Glomerular visceral epithelial cell (primary cell): Measurements from ENCODE around the gene POLR2A.

ENCODE experiments used
- DNase-seq: peaks from one replicate; pipeline ENCODE4 v3.0.0-alpha.2; 2016; ENCODE audit errors: extremely low spot score

POLR2A gene

GRCh38 chr17:7484067-7484918 lies at the start of gene POLR2A:
POLR2A (plus strand) TSS chr17:7484366.
- peak; percentile 99 for DNase-seq

GRCh38 chr17:7435676-7436555 lies 48.2 kb upstream of the POLR2A start:
- DNase-seq = peak; percentile 60

- peak; percentile 86 for DNase-seq
These were observed 47.4 kb upstream of the POLR2A start for GRCh38 chr17:7436556-7437368.

GRCh38 chr17:7437369-7437863 lies 46.8 kb upstream of the POLR2A start:
- no peak for DNase-seq

DNA sequence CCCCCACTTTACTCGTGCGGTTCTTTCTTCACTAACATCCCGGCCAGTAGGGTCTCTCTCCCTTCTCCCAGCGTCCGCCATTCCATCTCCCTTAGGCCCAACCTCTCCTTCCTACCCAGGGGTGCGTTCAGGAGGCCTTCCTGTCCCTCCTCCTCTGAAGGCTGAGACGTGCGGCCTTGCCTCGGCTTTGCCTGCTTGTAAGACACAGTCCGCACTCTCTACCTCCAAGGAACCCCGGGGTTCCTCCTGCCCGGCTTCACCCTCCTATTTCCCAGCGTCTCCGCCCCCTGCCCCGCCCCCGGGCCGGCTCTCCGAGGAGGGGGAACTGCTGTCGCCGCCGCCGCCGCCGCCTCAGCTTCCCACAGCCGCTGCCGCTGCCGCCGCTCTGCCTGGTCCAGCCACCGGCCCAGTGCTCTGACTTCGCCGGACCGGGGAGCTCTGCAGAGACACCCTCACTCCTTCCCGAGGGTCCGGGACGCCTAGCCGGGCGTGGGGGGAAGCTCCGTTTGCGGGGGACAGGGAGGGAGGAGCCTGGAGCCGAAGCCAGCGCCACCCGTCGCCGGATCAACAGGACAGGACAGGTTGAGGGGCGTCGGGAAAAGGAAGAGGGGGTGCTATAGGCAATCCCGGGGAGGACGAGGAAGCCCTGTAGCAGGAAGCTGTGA lies 46.1 kb upstream of the POLR2A start:
- no peak for DNase-seq

- DNase-seq = no peak
These were observed 45.3 kb upstream of the POLR2A start for GRCh38 chr17:7438656-7439460.

DNA sequence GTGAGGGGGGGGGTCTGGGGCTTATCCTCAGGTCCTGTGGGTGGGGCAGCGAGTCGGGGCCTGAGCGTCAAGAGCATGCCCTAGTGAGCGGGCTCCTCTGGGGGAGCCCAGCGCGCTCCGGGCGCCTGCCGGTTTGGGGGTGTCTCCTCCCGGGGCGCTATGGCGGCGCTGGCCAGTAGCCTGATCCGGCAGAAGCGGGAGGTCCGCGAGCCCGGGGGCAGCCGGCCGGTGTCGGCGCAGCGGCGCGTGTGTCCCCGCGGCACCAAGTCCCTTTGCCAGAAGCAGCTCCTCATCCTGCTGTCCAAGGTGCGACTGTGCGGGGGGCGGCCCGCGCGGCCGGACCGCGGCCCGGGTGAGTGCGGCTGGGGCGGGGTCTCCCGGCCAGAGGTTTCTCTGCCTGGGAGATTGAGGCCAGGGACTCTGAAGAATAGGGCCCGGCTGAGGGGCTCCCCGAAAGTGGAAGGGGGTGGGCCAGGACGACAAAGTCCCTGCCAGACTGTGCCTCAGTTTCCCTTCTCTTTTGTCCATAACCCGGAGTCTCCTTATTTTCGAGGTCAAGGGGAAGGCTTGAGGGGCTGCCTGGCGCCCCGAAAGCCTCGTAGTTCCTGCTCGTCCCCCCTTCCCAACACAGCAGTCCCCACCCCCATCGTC lies 44.6 kb upstream of the POLR2A start, which contains the start of gene FGF11:
FGF11 (plus strand) TSS at position 51 of the 651 bp plus-strand sequence; CDS start at position 160, 109 bp downstream.
- no peak for DNase-seq

DNA sequence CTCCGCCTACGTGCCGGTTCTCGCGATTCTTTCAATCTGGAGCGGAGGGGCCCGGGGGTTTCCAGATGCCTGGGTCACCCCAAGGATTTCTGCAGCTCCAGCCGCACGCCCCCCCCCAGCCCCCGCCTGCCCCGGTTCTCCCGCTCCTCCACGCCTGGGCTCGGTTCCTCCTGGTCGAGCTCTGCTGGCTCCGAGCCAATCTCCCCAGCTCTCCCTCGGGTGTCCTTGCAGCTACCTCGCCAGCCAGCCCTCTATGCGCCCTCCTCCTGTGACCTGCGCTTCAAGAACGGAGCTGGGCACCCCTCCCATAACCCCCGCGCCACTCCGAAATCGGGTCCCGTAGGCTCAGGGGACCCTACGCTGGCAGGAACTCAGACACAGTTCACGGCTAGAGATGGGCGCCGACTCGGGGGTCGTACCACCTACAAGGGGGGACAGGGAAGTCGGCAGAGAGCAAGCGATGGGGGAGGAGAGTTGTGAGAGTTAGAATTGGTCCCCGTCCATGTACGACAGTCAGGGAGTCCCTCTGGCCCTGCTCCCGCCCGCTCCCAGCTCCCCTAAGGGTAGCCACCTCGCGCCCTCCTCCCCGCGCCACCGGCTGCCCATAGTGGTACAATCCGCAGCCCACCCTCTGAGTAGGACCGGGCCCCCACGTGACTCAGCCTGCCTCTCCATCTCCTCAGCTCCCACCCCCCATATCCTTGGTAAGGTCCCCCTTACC lies 43.9 kb upstream of the POLR2A start:
- DNase-seq = peak; percentile 71

DNA sequence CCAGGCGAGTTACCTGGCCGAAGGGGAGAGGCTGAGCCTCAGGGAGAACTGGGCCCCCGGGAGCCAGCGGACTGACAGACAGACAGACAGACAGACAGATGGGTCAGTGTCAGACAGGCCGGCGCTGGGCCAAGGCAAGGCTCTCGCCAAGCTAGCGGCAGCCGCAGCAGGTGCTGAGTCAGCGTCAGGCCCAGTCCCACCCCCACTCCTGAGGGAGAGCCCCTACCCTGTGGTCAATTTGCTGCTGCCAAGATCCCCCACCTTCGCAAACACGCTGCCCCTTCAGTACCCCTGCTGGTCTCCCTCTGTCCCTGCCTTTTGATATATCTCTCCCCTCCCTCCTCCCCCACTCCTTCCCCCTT lies 43.4 kb upstream of the POLR2A start:
- peak; percentile 71 for DNase-seq

GRCh38 chr17:7441266-7441665 lies 42.9 kb upstream of the POLR2A start:
- no peak for DNase-seq

- no peak for DNase-seq
These were observed 42.0 kb upstream of the POLR2A start for GRCh38 chr17:7442142-7442541.

- DNase-seq = peak; percentile 33
These were observed 40.4 kb upstream of the POLR2A start for GRCh38 chr17:7443499-7444485.

- DNase-seq = peak; percentile 58
These were observed 39.2 kb upstream of the POLR2A start, which contains the start of gene CHRNB1 for GRCh38 chr17:7444682-7445618. CHRNB1 (plus strand) TSS chr17:7445061; CDS start chr17:7445128, 67 bp downstream.

GRCh38 chr17:7445619-7445968 lies 38.6 kb upstream of the POLR2A start:
- no peak for DNase-seq

- DNase-seq = no peak
These were observed 35.7 kb upstream of the POLR2A start for GRCh38 chr17:7448461-7448860.

GRCh38 chr17:7459961-7460545 lies 24.1 kb upstream of the POLR2A start:
- DNase-seq = no peak
